ENCODE results near the gene DOK6. TPM values are rescaled to one million over a fixed set of nuclear protein-coding genes. Genes with fewer than 3 reads are reported as not detected.

DOK6 gene
- total RNA-seq, 4 donors from 2014 or later: 0.20 to 0.37 (median 0.30) TPM

DNA sequence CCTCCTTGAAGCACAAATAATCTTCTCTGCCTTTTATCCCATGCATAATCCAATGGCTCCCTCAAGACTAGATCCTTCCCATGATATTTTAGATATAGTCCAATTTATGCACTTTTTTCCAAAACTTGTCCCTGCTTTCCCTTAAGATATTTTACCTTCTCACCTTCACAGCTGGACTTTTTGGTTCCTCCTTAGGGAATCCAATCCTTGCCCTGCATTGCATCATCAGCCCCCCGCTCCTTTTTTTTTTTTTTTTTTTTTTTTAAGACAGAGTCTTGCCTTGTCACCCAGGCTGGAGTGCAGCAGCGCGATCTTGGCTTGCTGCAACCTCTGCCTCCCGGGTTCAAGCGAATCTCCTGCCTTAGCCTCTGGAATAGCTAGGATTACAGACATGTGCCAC is 250.6 kb downstream of the DOK6 start:
- TF ChIP-seq, protein P1, sequence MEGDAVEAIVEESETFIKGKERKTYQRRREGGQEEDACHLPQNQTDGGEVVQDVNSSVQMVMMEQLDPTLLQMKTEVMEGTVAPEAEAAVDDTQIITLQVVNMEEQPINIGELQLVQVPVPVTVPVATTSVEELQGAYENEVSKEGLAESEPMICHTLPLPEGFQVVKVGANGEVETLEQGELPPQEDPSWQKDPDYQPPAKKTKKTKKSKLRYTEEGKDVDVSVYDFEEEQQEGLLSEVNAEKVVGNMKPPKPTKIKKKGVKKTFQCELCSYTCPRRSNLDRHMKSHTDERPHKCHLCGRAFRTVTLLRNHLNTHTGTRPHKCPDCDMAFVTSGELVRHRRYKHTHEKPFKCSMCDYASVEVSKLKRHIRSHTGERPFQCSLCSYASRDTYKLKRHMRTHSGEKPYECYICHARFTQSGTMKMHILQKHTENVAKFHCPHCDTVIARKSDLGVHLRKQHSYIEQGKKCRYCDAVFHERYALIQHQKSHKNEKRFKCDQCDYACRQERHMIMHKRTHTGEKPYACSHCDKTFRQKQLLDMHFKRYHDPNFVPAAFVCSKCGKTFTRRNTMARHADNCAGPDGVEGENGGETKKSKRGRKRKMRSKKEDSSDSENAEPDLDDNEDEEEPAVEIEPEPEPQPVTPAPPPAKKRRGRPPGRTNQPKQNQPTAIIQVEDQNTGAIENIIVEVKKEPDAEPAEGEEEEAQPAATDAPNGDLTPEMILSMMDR (IDR thresholded peaks at IDR 0.05): no peak
- TF ChIP-seq POLR2A (IDR thresholded peaks at IDR 0.05): no peak
- no peak for TF ChIP-seq EP300 (IDR thresholded peaks at IDR 0.05; ENCODE audit: low read depth)
- no peak for TF ChIP-seq POLR2AphosphoS5 (IDR thresholded peaks at IDR 0.05)
- no peak overlapping the region for H3K4me3 ChIP-seq
- intact Hi-C loops (cut with DNase I; ENCODE audit: low total_unique reads): no loop called here
- H3K27ac ChIP-seq: no peak overlapping the region
- no peaks in the 10 kb centered on the region for H3K9me3 ChIP-seq
- in situ Hi-C loops (cut with MboI; ENCODE audit: low pct_ligation_motif_present in 1 of 4, low pct_unique_long_range_greater_than_20kb in 1 of 4, low sequenced_read_pairs in 3 of 4): no loop called here
- H3K4me1 ChIP-seq: no peaks in the 10 kb centered on the region
- H3K27me3 ChIP-seq: no peaks in the 10 kb centered on the region
- DNase-seq: no peak
- no peaks in the 10 kb centered on the region for H3K36me3 ChIP-seq
- 89 to 94% methylated on average over 3 to 5 of the region's 5 CpGs for WGBS, 2 donors (ENCODE audit: low coverage in 1 of 2)

DNA sequence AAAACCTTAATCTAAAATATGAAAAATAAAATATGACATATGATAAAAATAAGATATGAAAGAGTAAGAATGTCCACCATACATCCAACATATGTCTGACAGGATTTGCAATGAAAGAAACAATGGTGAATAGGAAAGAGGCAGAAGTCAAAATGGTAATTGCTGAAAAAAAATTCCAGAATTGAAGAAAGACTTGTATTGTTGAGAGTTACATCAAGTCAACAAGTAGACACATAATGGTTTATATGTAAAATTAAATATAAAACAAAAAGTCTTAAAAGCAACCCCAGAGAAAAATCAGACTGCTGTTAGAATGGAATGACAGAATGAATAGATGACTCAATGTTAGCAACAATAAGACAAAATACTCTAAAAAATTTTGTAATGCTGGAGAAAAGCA is 255.1 kb downstream of the DOK6 start:
- in situ Hi-C loops (cut with MboI; ENCODE audit: low pct_ligation_motif_present in 1 of 4, low pct_unique_long_range_greater_than_20kb in 1 of 4, low sequenced_read_pairs in 3 of 4) (no loop called here), intact Hi-C loops (cut with DNase I; ENCODE audit: low total_unique reads) (no loop called here)
- TF ChIP-seq, protein P1 (IDR thresholded peaks at IDR 0.05): no peak
- no peak for TF ChIP-seq POLR2AphosphoS5 (IDR thresholded peaks at IDR 0.05)
- TF ChIP-seq EP300 (IDR thresholded peaks at IDR 0.05; ENCODE audit: low read depth): no peak
- no peak for TF ChIP-seq POLR2A (IDR thresholded peaks at IDR 0.05)
- H3K36me3 ChIP-seq: no peaks in the 10 kb centered on the region
- no peak for DNase-seq
- no peaks in the 10 kb centered on the region for H3K9me3 ChIP-seq
- H3K4me1 ChIP-seq: no peaks in the 10 kb centered on the region
- no peak overlapping the region for H3K27ac ChIP-seq
- no peak overlapping the region for H3K4me3 ChIP-seq
- H3K27me3 ChIP-seq: no peaks in the 10 kb centered on the region

DNA sequence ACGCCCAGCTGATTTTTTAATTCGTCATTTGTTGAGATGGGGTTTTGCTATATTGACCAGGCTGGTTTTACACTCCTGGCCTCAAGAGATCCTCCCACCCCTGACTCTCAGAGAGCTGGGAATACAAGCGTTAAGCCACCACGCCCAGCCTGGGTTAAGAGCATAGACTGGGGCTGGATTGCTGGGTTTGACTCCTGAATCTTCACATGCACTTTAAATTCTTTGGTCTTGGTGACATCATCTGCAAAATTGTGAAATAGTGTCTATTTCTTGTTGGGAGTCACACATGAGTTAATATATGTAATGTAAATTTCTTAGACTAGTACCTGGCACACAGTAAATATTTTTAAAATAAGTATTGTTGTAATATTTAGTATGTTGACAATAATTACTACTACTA is 257.4 kb downstream of the DOK6 start:
- Histone ChIP-seq H3K27ac (no peak overlapping the region), H3K27me3 (no peaks in the 10 kb centered on the region), H3K9me3 (no peaks in the 10 kb centered on the region), H3K36me3 (no peaks in the 10 kb centered on the region), H3K4me3 (no peak overlapping the region), H3K4me1 (no peaks in the 10 kb centered on the region)
- intact Hi-C loops (cut with DNase I; ENCODE audit: low total_unique reads) (no loop called here), in situ Hi-C loops (cut with MboI; ENCODE audit: low pct_ligation_motif_present in 1 of 4, low pct_unique_long_range_greater_than_20kb in 1 of 4, low sequenced_read_pairs in 3 of 4) (no loop called here)
- 72 to 80% methylated on average over 2 to 4 of the region's 4 CpGs for WGBS, 2 donors (ENCODE audit: low coverage in 1 of 2)
- DNase-seq: no peak
- TF ChIP-seq EP300 (IDR thresholded peaks at IDR 0.05; ENCODE audit: low read depth): no peak
- TF ChIP-seq POLR2AphosphoS5 (IDR thresholded peaks at IDR 0.05): no peak
- TF ChIP-seq, protein P1 (IDR thresholded peaks at IDR 0.05): no peak
- no peak for TF ChIP-seq POLR2A (IDR thresholded peaks at IDR 0.05)

DNA sequence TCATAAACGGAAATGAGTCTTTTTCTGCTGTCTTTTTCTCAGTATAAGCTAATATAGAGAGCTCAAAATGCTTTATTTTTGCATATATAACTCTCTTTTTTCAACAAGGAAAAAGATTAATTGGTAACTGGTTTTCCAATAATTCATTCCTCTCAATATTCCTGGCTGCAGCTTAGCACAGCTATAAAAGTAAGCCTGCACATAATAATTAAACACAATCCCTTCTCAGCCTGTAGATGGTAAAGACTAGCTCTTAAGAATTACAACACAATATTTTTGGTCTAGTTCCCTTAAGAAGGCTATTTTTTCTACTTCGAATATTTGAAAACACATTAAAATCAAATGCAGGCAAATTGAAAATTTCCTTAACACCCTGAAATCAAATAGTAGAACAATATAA is 258.0 kb downstream of the DOK6 start:
- in situ Hi-C loops (cut with MboI; ENCODE audit: low pct_ligation_motif_present in 1 of 4, low pct_unique_long_range_greater_than_20kb in 1 of 4, low sequenced_read_pairs in 3 of 4): no loop called here
- TF ChIP-seq, protein P1 (IDR thresholded peaks at IDR 0.05): no peak
- TF ChIP-seq POLR2A (IDR thresholded peaks at IDR 0.05): no peak
- no peak for TF ChIP-seq POLR2AphosphoS5 (IDR thresholded peaks at IDR 0.05)
- TF ChIP-seq EP300 (IDR thresholded peaks at IDR 0.05; ENCODE audit: low read depth): no peak
- 38 to 46% methylated on average over 2 of the region's 2 CpGs for WGBS, 2 donors (ENCODE audit: low coverage in 1 of 2)
- no peaks in the 10 kb centered on the region for H3K9me3 ChIP-seq
- no peaks in the 10 kb centered on the region for H3K4me1 ChIP-seq
- H3K36me3 ChIP-seq: no peaks in the 10 kb centered on the region
- no peak overlapping the region for H3K27ac ChIP-seq
- H3K4me3 ChIP-seq: no peak overlapping the region
- no peaks in the 10 kb centered on the region for H3K27me3 ChIP-seq
- DNase-seq: no peak
- intact Hi-C loops (cut with DNase I; ENCODE audit: low total_unique reads): no loop called here

Measured in transverse colon (tissue), 4 donors.